Fibroblast of lung (primary cell): ENCODE results near the gene ATG10. TPM values are rescaled to one million over a fixed set of nuclear protein-coding genes. Genes with fewer than 3 reads are reported as not detected.

Source experiments
- DNase-seq, 2 donors: peaks; one replicate each; pipeline versions ENCODE4 v3.0.0 to v3.0.0-alpha.2; 2010; ENCODE audit warnings: low read depth in 2 of 2
- H2AFZ ChIP-seq: 2 replicates; pipeline ENCODE4 v1.5.1; 2012; ENCODE audit warnings: low read length, control low read depth, inconsistent platforms
- H3K27ac ChIP-seq: 2 replicates; pipeline ENCODE4 v1.5.1; 2011; ENCODE audit warnings: low read length, control low read depth; ENCODE audit not compliant: insufficient read depth
- H3K27me3 ChIP-seq: 2 replicates; pipeline ENCODE4 v1.5.1; 2011; ENCODE audit warnings: mild to moderate bottlenecking, low read length; ENCODE audit not compliant: control insufficient read depth, insufficient read depth
- H3K36me3 ChIP-seq: 2 replicates; pipeline ENCODE4 v1.5.1; 2011; ENCODE audit warnings: low read length; ENCODE audit not compliant: control insufficient read depth, insufficient read depth
- H3K4me1 ChIP-seq: 2 replicates; pipeline ENCODE4 v1.5.1; 2011; ENCODE audit warnings: low read length; ENCODE audit not compliant: control insufficient read depth, insufficient read depth; ENCODE audit errors: extremely low read depth
- H3K4me2 ChIP-seq: 2 replicates; pipeline ENCODE4 v1.5.1; 2011; ENCODE audit warnings: low read length, control low read depth; ENCODE audit not compliant: insufficient read depth; ENCODE audit errors: extremely low read depth
- H3K4me3 ChIP-seq, 4 experiments: fragments of 200-600 bp in 1 of 4; sonication (generic) in 1 of 4; replicated peaks in 1 of 4; 2 replicates each; pipeline ENCODE4 v1.5.1; 2011 to 2016; ENCODE audit warnings: low read length in 4 of 4, low read depth in 3 of 4, mild to moderate bottlenecking in 3 of 4, control low read depth in 2 of 4, inconsistent platforms in 1 of 4, mixed read lengths in 1 of 4; ENCODE audit not compliant: insufficient read depth in 1 of 4; ENCODE audit errors: control extremely low read depth in 1 of 4
- H3K79me2 ChIP-seq: 2 replicates; pipeline ENCODE4 v1.5.1; 2012; ENCODE audit warnings: mild to moderate bottlenecking, low read length, inconsistent platforms; ENCODE audit not compliant: control insufficient read depth, insufficient read depth
- H3K9ac ChIP-seq: 2 replicates; pipeline ENCODE4 v1.5.1; 2011; ENCODE audit warnings: mild to moderate bottlenecking, low read length, control low read depth; ENCODE audit not compliant: insufficient read depth
- H3K9me3 ChIP-seq: 2 replicates; pipeline ENCODE4 v1.5.1; 2012; ENCODE audit warnings: low read depth, low read length; ENCODE audit not compliant: control insufficient read depth, insufficient read depth
- H4K20me1 ChIP-seq: 2 replicates; pipeline ENCODE4 v1.5.1; 2011; ENCODE audit warnings: low read length; ENCODE audit not compliant: control insufficient read depth, insufficient read depth; ENCODE audit errors: extremely low read depth
- CTCF ChIP-seq, 2 donors: IDR thresholded peaks in 1 of 2; conservative IDR thresholded peaks in 1 of 2; 1 replicate in 1 of 2; 2 replicates in 1 of 2; pipeline ENCODE4 v1.5.1; 2011 to 2012; ENCODE audit warnings: low read length in 2 of 2, control low read depth in 1 of 2, inconsistent platforms in 1 of 2, low read depth in 1 of 2, mild to moderate bottlenecking in 1 of 2
- EZH2 ChIP-seq: IDR thresholded peaks from 2 replicates; pipeline ENCODE4 v1.5.1; 2012; ENCODE audit warnings: low read length, control low read depth, mild to moderate bottlenecking; ENCODE audit errors: missing control alignments
- polyA plus RNA-seq, 2 donors: library from polyadenylated mRNA; depleted of rRNA in 1 of 2; stranded (reverse) in 1 of 2; unstranded in 1 of 2; fragments of >200 nt; gene quantifications; 2 replicates each; pipeline ENCODE4 v1.2.1, GENCODE V29; 2011 to 2012; ENCODE audit warnings: missing spikeins in 1 of 2
- total RNA-seq: library from RNA; depleted of rRNA; stranded (reverse); fragments of >200 nt; gene quantifications from 2 replicates; pipeline ENCODE4 v1.2.1, GENCODE V29; 2014

The ATG10 gene
- total and polyA plus RNA-seq, 2 donors (not counting 1 experiment from before 2014, with no cell fraction given) = 2.5 to 8.8 TPM

- H3K4me2 ChIP-seq = no peak overlapping the region
- H4K20me1 ChIP-seq = no peaks in the 10 kb centered on the region
- no peaks in the 10 kb centered on the region for H3K4me1 ChIP-seq
- no peaks in the 10 kb centered on the region for H3K9me3 ChIP-seq
- peaks cover 3% of the 10 kb centered on the region for H3K27me3 ChIP-seq
- TF ChIP-seq CTCF (conservative IDR thresholded peaks at IDR 0.05 in 1 of 2, IDR thresholded peaks at IDR 0.05 in 1 of 2; ENCODE audit: low read depth in 1 of 2, low read length in 2 of 2) = no peak
- TF ChIP-seq EZH2 = no peak
- no peak overlapping the region for H2AFZ ChIP-seq
- H3K4me3 ChIP-seq = no peak overlapping the region
- no peaks in the 10 kb centered on the region for H3K36me3 ChIP-seq
- DNase-seq = no peak
- H3K9ac ChIP-seq = no peak overlapping the region
- H3K27ac ChIP-seq = no peak overlapping the region
- H3K79me2 ChIP-seq = no peaks in the 10 kb centered on the region
Measured at GRCh38 chr5:81936750-81937149, 35.1 kb upstream of the ATG10 start.

- Histone ChIP-seq H3K4me3 (no peak overlapping the region), H3K9ac (no peak overlapping the region), H3K9me3 (no peaks in the 10 kb centered on the region), H3K79me2 (no peaks in the 10 kb centered on the region), H3K4me1 (no peaks in the 10 kb centered on the region), H3K36me3 (no peaks in the 10 kb centered on the region), H2AFZ (no peak overlapping the region), H4K20me1 (no peaks in the 10 kb centered on the region), H3K27me3 (no peaks in the 10 kb centered on the region), H3K4me2 (no peak overlapping the region), H3K27ac (no peak overlapping the region)
- no peak for TF ChIP-seq CTCF (conservative IDR thresholded peaks at IDR 0.05 in 1 of 2, IDR thresholded peaks at IDR 0.05 in 1 of 2; ENCODE audit: low read depth in 1 of 2, low read length in 2 of 2)
- TF ChIP-seq EZH2 = no peak
- no peak for DNase-seq
Measured at GRCh38 chr5:81942746-81943145, 29.1 kb upstream of the ATG10 start.

- Histone ChIP-seq H3K4me3 (no peak overlapping the region), H2AFZ (no peak overlapping the region), H3K4me1 (no peaks in the 10 kb centered on the region), H3K4me2 (no peak overlapping the region), H3K36me3 (no peaks in the 10 kb centered on the region), H3K79me2 (no peaks in the 10 kb centered on the region), H4K20me1 (no peaks in the 10 kb centered on the region), H3K27ac (no peak overlapping the region), H3K9ac (no peak overlapping the region), H3K27me3 (no peaks in the 10 kb centered on the region), H3K9me3 (no peaks in the 10 kb centered on the region)
- TF ChIP-seq EZH2 (no peak), CTCF (conservative IDR thresholded peaks at IDR 0.05 in 1 of 2, IDR thresholded peaks at IDR 0.05 in 1 of 2; ENCODE audit: low read depth in 1 of 2, low read length in 2 of 2) (no peak)
- DNase-seq = peak; percentile 41 to 68
Measured at GRCh38 chr5:81948349-81948748, 23.5 kb upstream of the ATG10 start.
